ENCODE results near the gene PLPPR1.

PLPPR1 gene

GRCh38 chr9:101264727-101265126, 236.2 kb downstream of the PLPPR1 start:
- no peak for TF ChIP-seq CTCF (IDR thresholded peaks at IDR 0.05; ENCODE audit: insufficient read depth, low read depth, low read length, missing control alignments)
- no peak overlapping the region for H3K4me3 ChIP-seq (ENCODE audit: low read length)
- DNase-seq (ENCODE audit: low read depth) = peak; percentile 8

- H3K4me3 ChIP-seq (ENCODE audit: low read length) = no peak overlapping the region
- no peak for TF ChIP-seq CTCF (IDR thresholded peaks at IDR 0.05; ENCODE audit: insufficient read depth, low read depth, low read length, missing control alignments)
- no peak for DNase-seq (ENCODE audit: low read depth)
Measured at GRCh38 chr9:101265261-101265660, 236.7 kb downstream of the PLPPR1 start.

GRCh38 chr9:101268426-101268825, 239.9 kb downstream of the PLPPR1 start:
- no peak for DNase-seq (ENCODE audit: low read depth)
- no peak for TF ChIP-seq CTCF (IDR thresholded peaks at IDR 0.05; ENCODE audit: insufficient read depth, low read depth, low read length, missing control alignments)
- no peak overlapping the region for H3K4me3 ChIP-seq (ENCODE audit: low read length)

GRCh38 chr9:101269591-101270283, 241.2 kb downstream of the PLPPR1 start:
- DNase-seq (ENCODE audit: low read depth) = no peak
- no peak for TF ChIP-seq CTCF (IDR thresholded peaks at IDR 0.05; ENCODE audit: insufficient read depth, low read depth, low read length, missing control alignments)
- H3K4me3 ChIP-seq (ENCODE audit: low read length) = no peak overlapping the region

GRCh38 chr9:101270302-101270701, 241.8 kb downstream of the PLPPR1 start:
- TF ChIP-seq CTCF (IDR thresholded peaks at IDR 0.05; ENCODE audit: insufficient read depth, low read depth, low read length, missing control alignments) = no peak
- H3K4me3 ChIP-seq (ENCODE audit: low read length) = no peak overlapping the region
- peak; percentile 65 for DNase-seq (ENCODE audit: low read depth)

- no peak for DNase-seq (ENCODE audit: low read depth)
- H3K4me3 ChIP-seq (ENCODE audit: low read length) = no peak overlapping the region
- TF ChIP-seq CTCF (IDR thresholded peaks at IDR 0.05; ENCODE audit: insufficient read depth, low read depth, low read length, missing control alignments) = no peak
Measured at GRCh38 chr9:101271102-101271501, 242.6 kb downstream of the PLPPR1 start.

All from epithelial cell of esophagus (primary cell).